OCI-LY3 (cell line): ENCODE measurements around the gene TF.

Experiments
- EZH2phosphoT487 ChIP-seq: fragments of 200-600 bp; shearing (Covaris generic); IDR thresholded peaks from 2 replicates; pipeline ENCODE4 v1.6.1; 2018; ENCODE audit warnings: antibody characterized with exemption, mixed run types, low read depth
- TF ChIP-seq, protein P1 (sequence below): fragments of 200-600, 300-600 bp; sonication (generic); IDR thresholded peaks from 2 replicates; pipeline ENCODE4 v1.5.1; 2014; ENCODE audit warnings: antibody characterized with exemption, low read length, low read depth

DNA sequence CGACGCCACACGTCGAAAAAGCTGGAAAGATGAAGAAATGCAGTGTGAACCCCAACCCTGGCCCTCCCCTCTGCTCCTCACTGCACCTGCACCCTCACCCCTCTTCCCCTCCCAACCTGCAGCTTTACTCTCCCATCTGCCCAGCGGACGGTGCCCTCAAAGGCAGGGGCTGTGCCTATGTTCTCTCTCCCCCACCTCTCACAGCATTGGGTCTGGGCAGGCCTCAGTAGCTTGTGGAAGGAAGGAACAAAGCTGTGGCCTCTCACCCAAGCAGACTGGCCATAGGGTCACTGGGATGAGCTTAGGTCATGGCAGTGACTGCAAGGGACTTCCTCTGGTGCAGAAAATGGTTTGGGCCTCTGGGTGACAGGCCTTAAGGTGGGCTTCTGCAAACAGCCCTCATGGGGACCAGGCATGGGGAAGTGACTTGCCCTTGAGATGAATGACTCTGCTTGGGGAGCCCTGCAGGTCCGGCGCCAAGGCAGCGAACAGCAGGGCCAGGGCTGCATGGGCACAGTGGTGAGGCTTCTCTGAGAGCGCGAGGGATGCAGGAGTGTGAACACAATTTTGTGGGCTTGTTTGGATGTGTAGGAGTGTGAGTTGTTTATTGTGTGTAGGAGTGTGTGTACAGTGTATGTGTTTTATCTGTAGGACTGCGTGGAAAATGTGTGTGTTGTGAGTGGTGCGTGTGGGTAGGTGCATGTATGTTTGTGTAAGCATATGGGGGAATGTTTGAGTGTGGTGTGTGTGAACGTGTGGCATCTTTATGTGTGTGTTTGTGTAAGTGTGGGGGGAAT, 88.6 kb downstream of the TF start:
- TF ChIP-seq, protein P1, sequence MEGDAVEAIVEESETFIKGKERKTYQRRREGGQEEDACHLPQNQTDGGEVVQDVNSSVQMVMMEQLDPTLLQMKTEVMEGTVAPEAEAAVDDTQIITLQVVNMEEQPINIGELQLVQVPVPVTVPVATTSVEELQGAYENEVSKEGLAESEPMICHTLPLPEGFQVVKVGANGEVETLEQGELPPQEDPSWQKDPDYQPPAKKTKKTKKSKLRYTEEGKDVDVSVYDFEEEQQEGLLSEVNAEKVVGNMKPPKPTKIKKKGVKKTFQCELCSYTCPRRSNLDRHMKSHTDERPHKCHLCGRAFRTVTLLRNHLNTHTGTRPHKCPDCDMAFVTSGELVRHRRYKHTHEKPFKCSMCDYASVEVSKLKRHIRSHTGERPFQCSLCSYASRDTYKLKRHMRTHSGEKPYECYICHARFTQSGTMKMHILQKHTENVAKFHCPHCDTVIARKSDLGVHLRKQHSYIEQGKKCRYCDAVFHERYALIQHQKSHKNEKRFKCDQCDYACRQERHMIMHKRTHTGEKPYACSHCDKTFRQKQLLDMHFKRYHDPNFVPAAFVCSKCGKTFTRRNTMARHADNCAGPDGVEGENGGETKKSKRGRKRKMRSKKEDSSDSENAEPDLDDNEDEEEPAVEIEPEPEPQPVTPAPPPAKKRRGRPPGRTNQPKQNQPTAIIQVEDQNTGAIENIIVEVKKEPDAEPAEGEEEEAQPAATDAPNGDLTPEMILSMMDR = no peak
- TF ChIP-seq EZH2phosphoT487 = no peak
